Stimulated activated CD8-positive, alpha-beta memory T cell treated with anti-CD3 and anti-CD28 coated beads, Interleukin-15, amount 100 ng/mL, for 24 hours (primary cell): ENCODE data around the gene APOL5.
"Not testable (repeated sequence)": the region's sequence is repeated elsewhere in the genome, so short reads cannot be mapped to it uniquely, and the experiment has no call there.

ENCODE experiments used
- DNase-seq: peaks from one replicate; pipeline ENCODE4 v3.0.0-alpha.2; 2020; ENCODE audit warnings: low read depth

Gene APOL5

GRCh38 chr22:35711336-35711735 lies 6.3 kb upstream of the APOL5 start:
- no peak for DNase-seq

- DNase-seq = no peak
These were observed 5.0 kb upstream of the APOL5 start for GRCh38 chr22:35712672-35713071.

- no peak for DNase-seq
These were observed 1.7 kb downstream of the APOL5 start for GRCh38 chr22:35719212-35719875.

DNA sequence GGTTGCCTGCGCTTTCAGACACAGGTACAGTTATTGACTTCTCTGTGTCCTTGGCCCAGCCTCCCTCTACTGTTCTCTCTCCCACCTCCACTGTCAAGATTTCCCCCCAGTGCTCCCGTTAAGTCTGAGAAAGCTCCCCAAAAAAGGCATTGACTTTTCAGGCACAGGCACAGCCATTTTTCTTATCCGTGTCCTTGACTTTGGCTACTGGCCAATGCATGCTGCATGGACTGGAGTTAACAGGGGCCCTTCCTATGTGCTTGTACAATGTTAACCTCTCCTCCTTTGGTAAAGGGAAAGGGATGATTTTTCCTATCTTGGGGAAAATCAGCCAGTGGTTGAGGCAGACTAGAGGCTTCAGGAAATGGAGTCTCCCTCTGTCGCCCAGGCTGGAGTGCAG lies 4.3 kb downstream of the APOL5 start:
- DNase-seq = no peak

DNA sequence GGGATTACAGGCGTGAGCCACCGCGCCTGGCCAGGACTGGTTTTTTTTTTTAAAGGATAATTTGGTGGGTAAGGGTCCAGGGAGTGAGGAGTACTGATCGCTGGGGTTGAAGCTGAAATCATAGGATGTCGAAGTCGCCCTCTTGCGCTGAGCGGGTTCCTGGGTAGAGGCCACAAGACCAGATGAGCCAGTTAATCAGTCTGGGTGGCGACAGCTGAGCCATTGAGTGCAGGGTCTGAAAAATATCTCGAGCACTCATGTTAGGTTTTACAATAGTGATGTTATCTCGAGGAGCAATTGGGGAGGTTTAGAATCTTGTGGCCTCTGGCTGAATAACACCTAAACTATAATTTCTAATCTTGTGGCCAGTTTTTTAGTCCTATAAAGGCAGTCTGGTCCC lies 7.8 kb downstream of the APOL5 start:
- DNase-seq = no peak

- no peak for DNase-seq
These were observed 8.7 kb downstream of the APOL5 start for GRCh38 chr22:35726398-35726797.

DNA sequence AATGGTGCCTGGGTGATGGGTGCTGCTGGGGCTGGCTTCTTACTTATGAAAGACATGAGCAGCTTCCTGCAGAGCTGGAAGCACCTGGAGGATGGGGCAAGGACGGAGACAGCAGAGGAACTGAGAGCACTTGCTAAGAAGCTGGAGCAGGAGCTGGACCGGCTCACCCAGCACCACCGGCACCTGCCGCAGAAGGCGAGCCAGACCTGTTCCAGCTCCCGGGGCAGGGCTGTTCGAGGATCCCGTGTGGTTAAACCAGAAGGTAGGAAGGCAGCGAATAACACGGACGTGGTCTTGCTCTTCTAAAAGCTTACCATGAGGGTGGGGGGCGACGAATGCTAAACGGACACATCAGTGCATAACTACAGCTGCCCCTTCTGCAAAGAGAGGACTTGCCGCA lies 9.3 kb downstream of the APOL5 start:
- DNase-seq = no peak

DNA sequence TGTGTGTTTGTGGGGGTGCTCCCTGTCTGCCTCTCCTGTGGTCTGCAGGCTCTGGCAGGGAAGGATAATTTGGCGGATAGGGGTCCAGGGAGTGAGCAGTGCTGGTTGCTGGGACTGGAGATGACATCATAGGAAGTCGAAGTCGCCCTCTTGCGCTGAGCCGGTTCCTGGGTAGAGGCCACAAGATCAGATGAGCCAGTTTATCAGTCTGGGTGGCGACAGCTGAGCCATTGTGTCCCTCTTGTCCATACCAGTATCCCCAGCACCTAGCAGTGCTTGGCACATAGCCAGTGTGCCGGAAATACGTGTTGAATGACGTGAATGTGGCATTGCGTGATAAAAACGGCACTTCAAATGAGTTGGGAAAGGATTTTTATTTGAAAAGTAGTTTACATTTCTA lies 9.8 kb downstream of the APOL5 start:
- no peak for DNase-seq

DNA sequence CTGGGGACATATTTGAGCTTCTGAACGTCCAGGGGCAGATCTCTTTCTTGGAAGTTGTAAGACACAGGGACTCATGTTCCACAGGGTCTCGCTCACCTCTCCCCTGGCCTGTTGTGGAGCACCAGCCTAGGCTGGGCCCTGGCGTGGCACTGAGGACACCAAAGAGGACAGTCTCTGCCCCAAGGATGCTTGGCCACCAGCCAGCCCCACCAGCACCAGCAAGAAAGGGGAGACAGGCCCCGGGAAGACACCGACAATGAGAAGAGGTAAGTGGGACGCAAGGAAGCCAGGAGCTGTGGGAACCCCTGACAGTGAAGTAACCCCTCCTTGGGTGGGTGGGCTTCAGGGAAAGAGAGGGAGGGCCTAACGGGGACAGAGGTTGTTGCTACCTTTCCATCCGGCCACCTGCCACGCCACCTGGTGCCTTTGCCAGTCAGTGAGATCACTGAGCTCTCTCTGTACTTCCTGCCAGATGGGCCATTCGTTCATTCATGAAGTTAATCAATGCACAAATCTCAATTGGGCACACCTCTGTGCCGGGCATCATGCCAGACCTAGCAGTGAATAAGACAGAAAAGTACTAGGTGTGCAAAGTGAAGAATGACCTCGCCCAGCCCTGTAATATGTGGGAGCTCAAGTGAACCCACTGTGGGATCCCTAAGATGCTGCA lies 11.1 kb downstream of the APOL5 start:
- DNase-seq = no peak

GRCh38 chr22:35729309-35729698 lies 11.6 kb downstream of the APOL5 start:
- no peak for DNase-seq

- no peak for DNase-seq
These were observed 13.6 kb downstream of the APOL5 start for GRCh38 chr22:35731321-35731720.

DNA sequence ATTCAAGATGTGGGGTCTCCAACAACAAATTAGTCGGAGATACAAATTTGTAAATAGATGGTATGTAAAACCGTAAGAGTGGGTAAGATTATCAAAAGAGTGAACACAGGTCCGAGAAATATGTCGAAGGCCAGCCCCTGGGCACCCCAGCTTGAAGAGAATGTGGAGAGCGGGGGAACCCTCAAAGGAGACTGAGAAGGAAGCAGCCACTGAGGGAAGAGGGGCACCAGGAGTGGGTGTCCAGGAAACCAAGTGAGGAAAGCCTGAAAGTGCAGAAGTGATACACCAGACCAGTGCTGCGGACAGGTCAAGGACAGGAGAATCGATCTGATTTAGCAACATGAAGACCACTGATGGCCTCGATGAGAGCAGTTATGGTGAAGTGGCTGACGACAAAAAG lies 14.4 kb downstream of the APOL5 start:
- no peak for DNase-seq

- DNase-seq = no peak
These were observed 15.4 kb downstream of the APOL5 start for GRCh38 chr22:35733036-35733435.

- no peak for DNase-seq
These were observed 16.3 kb downstream of the APOL5 start for GRCh38 chr22:35733791-35734516.

DNA sequence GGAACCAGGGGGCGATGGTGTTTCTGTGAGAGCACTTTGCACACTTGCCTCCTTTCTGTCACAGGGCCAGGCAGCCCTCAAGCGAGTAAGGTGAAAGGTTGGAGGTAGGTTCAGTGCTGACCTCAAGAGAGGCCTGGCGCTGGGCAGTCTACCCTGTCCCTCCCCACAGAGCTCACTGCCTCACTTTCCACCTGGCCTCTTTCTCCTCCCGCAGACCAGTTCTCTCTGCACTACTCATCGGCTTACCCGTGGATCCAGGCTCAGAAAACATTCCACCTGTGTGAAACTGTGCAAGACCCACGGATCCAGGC lies 16.8 kb downstream of the APOL5 start:
- no peak for DNase-seq

DNA sequence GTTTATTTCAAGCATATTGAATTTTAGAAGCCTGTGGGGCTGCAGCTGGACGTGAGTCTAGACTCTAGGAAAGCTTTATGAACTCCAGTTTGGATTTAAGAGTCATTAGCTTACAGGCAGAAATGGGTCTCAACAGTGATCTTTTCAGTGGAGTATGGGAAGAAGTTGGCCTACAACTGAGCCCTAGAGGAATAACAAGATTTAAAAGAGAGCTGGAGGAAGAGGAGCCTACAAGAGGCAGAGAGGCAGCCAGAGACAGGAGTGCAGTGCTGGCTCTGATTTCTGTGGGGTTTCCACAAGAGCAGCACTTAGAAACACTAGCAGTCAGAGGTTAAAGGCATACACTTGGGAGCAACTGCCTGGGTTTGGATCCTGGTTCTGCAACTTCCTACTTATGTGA lies 17.9 kb downstream of the APOL5 start:
- no peak for DNase-seq

- no peak for DNase-seq
These were observed 18.5 kb downstream of the APOL5 start for GRCh38 chr22:35736166-35736565.

DNA sequence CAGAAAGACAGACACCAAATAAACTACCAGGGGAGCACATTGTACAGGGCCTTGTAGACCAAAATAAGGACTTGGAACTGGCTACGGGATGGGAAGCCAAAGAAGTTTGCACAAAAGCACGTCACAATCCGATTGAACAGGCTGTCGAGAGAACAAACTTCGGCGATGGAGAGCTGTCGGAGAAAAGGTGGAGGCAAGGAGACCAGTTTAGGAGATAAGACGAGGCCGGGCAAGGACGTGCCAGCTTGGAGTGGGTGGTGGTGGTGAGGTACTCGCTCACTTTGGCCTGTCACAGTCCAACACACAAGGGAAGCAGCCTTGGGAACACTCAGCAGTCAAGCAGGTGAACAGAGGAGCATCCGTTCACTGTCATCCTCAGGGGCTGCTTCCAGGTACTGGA lies 19.0 kb downstream of the APOL5 start:
- no peak for DNase-seq

DNA sequence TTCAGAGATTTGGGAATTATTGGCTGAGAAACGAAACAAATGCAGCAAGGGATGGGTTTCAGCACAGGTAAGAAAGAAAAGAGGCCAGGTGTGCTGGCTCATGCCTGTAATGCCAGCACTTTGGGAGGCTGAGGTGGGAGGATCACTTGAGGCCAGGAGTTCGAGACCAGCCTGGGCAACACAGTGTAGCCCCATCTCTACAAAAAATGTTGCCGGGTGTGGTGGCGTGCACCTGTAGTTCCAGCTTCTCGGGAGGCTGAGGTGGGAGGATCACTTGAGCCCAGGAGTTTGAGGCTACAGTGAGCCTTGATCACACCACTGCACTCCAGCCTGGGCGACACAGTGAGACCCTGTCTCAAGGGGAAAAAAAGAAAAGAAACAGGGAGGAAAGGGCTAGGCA lies 20.2 kb downstream of the APOL5 start:
- not testable (repeated sequence) for DNase-seq

- no peak for DNase-seq
These were observed 21.6 kb downstream of the APOL5 start for GRCh38 chr22:35739076-35739930.

DNA sequence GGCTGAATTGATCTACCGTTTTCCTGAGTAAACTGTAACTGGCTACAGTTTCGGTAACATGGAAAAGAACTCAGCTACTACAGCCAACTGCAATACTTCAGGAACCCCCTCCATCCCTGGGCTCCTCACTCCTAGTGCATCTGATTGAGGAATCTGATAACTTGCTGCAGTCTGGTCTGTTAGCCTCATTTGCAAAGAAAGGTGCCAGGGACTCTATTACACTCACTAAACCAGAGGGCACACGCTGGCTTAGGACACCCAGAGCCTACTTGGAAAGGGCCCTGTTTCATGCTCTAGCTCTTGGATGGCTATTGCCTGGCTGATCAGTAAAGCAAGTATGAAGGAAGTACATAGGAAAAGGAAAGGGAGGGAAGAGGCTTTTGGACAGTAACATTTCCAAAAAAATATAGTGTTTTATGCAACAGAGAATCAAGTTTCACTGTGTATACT lies 22.3 kb downstream of the APOL5 start:
- DNase-seq = no peak

GRCh38 chr22:35740616-35741015 lies 22.9 kb downstream of the APOL5 start:
- DNase-seq = no peak
